HepG2 (cell line): Measurements from ENCODE around the gene MAP1LC3B. TPM values are rescaled to one million over a fixed set of nuclear protein-coding genes. Genes with fewer than 3 reads are reported as not detected.

Experiments used
- ARNTL ChIP-seq: sonication (generic); formaldehyde crosslinking; IDR thresholded peaks from 2 replicates; pipeline ENCODE4 v1.4.0; 2020; ENCODE audit warnings: mild to moderate bottlenecking, missing genetic modification reagents
- GLI4 ChIP-seq: sonication (generic); formaldehyde crosslinking; IDR thresholded peaks from 2 replicates; pipeline ENCODE4 v1.5.1; 2020; ENCODE audit warnings: missing genetic modification reagents, mild to moderate bottlenecking, moderate library complexity, borderline replicate concordance
- HDAC6 ChIP-seq: fragments of 200-600 bp; sonication (generic); IDR thresholded peaks from 2 replicates; pipeline ENCODE4 v1.7.0; 2017; ENCODE audit warnings: mild to moderate bottlenecking, antibody characterized with exemption, low read length, low read depth
- KDM2A ChIP-seq: sonication (generic); formaldehyde crosslinking; IDR thresholded peaks from 2 replicates; pipeline ENCODE4 v1.4.0; 2020; ENCODE audit warnings: low read depth, missing genetic modification reagents, borderline replicate concordance
- KMT2A ChIP-seq: sonication (generic); formaldehyde crosslinking; IDR thresholded peaks from 2 replicates; pipeline ENCODE4 v1.4.0; 2020; ENCODE audit warnings: missing genetic modification reagents
- MIER3 ChIP-seq: IDR thresholded peaks from 2 replicates; pipeline ENCODE4 v1.6.1; 2016; ENCODE audit warnings: missing compliant biosample characterization, borderline replicate concordance
- PRDM10 ChIP-seq: sonication (generic); formaldehyde crosslinking; IDR thresholded peaks from 2 replicates; pipeline ENCODE4 v1.4.0; 2020; ENCODE audit warnings: low read depth, missing genetic modification reagents
- RBFOX2 ChIP-seq: fragments of 200-400 bp; formaldehyde crosslinking; IDR thresholded peaks from 2 replicates; pipeline ENCODE4 v1.6.1; 2017; ENCODE audit warnings: low read depth, mild to moderate bottlenecking, low read length
- SMARCE1 ChIP-seq: fragments of 450-650 bp; IDR thresholded peaks from 2 replicates; pipeline ENCODE4 v1.6.1; 2017; ENCODE audit warnings: borderline replicate concordance
- SOX13 ChIP-seq, 3 experiments: fragments of 450-650 bp in 1 of 3; sonication (generic) in 1 of 3; formaldehyde crosslinking in 1 of 3; IDR thresholded peaks in 2 of 3; conservative IDR thresholded peaks in 1 of 3; 2 replicates each; pipeline versions ENCODE4 v1.5.0 to v1.6.1; 2016 to 2020; ENCODE audit warnings: antibody characterized with exemption in 1 of 3, mild to moderate bottlenecking in 1 of 3, missing compliant biosample characterization in 1 of 3, missing genetic modification reagents in 1 of 3, moderate library complexity in 1 of 3
- SOX6 ChIP-seq, 2 experiments: fragments of 450-650 bp in 1 of 2; sonication (generic) in 1 of 2; formaldehyde crosslinking in 1 of 2; IDR thresholded peaks; 2 replicates each; pipeline versions ENCODE4 v1.4.0 to v1.6.1; 2017 to 2020; ENCODE audit warnings: antibody characterized with exemption in 1 of 2, mild to moderate bottlenecking in 1 of 2, missing genetic modification reagents in 1 of 2
- TERF1 ChIP-seq: sonication (generic); formaldehyde crosslinking; IDR thresholded peaks from 2 replicates; pipeline ENCODE4 v1.8.0; 2022; ENCODE audit warnings: mild to moderate bottlenecking, missing genetic modification reagents, moderate library complexity
- ZNF143 ChIP-seq: sonication (generic); formaldehyde crosslinking; IDR thresholded peaks from 2 replicates; pipeline ENCODE4 v1.4.0; 2020; ENCODE audit warnings: missing genetic modification reagents
- ZNF260 ChIP-seq: sonication (generic); formaldehyde crosslinking; IDR thresholded peaks from 2 replicates; pipeline ENCODE4 v1.4.0; 2020; ENCODE audit warnings: missing genetic modification reagents, low read depth, mild to moderate bottlenecking, borderline replicate concordance
- ZNF414 ChIP-seq: sonication (generic); formaldehyde crosslinking; IDR thresholded peaks from 2 replicates; pipeline ENCODE4 v1.5.0; 2020; ENCODE audit warnings: missing genetic modification reagents
- ZNF563 ChIP-seq: sonication (generic); formaldehyde crosslinking; IDR thresholded peaks from 2 replicates; pipeline ENCODE4 v1.8.0; 2022; ENCODE audit warnings: mild to moderate bottlenecking, moderate library complexity, missing genetic modification reagents
- ZNF720 ChIP-seq: sonication (generic); formaldehyde crosslinking; IDR thresholded peaks from 2 replicates; pipeline ENCODE4 v1.4.0; 2020; ENCODE audit warnings: missing genetic modification reagents
- ZNF788 ChIP-seq: sonication (generic); formaldehyde crosslinking; IDR thresholded peaks from 2 replicates; pipeline ENCODE4 v1.5.0; 2020; ENCODE audit warnings: mild to moderate bottlenecking, missing genetic modification reagents, borderline replicate concordance
- ZSCAN21 ChIP-seq: sonication (generic); formaldehyde crosslinking; IDR thresholded peaks from 2 replicates; pipeline ENCODE4 v1.8.0; 2022; ENCODE audit warnings: mild to moderate bottlenecking, missing genetic modification reagents, moderate library complexity, borderline replicate concordance
- ZSCAN29 ChIP-seq: sonication (generic); formaldehyde crosslinking; conservative IDR thresholded peaks from 2 replicates; pipeline ENCODE4 v1.4.0; 2020; ENCODE audit warnings: mild to moderate bottlenecking, missing genetic modification reagents
- polyA plus RNA-seq, 8 experiments: library from polyadenylated mRNA; depleted of rRNA in 3 of 8; stranded (reverse) in 7 of 8; unstranded in 1 of 8; fragments of >200 nt; fragmentation: Illumina TruSeq in 4 of 8; extraction: Trizol in 4 of 8; gene quantifications; 2 replicates each; pipeline versions ENCODE4 v1.2.1 to v1.2.3, GENCODE V29; 2011 to 2016; ENCODE audit warnings: low read depth in 4 of 8, missing spikeins in 1 of 8, mixed read lengths in 1 of 8; ENCODE audit not compliant: insufficient read depth in 1 of 8
- total RNA-seq, 5 experiments: library from RNA; depleted of rRNA; stranded (reverse); fragments of >200 nt; fragmentation: Illumina TruSeq; extraction: Trizol; gene quantifications; 2 replicates each; pipeline ENCODE4 v1.2.3, GENCODE V29; 2016; ENCODE audit warnings: low read depth in 1 of 5
- TF ChIP-seq, protein P1 (sequence below): sonication (generic); formaldehyde crosslinking; IDR thresholded peaks from 2 replicates; pipeline ENCODE4 v1.4.0; 2020; ENCODE audit warnings: missing genetic modification reagents, borderline replicate concordance

Gene MAP1LC3B
- total and polyA plus RNA-seq, 2 of the 13 experiments (the other 11 are each of a cell fraction or from before 2014, with no cell fraction given): 15.7 to 37.4 TPM

DNA sequence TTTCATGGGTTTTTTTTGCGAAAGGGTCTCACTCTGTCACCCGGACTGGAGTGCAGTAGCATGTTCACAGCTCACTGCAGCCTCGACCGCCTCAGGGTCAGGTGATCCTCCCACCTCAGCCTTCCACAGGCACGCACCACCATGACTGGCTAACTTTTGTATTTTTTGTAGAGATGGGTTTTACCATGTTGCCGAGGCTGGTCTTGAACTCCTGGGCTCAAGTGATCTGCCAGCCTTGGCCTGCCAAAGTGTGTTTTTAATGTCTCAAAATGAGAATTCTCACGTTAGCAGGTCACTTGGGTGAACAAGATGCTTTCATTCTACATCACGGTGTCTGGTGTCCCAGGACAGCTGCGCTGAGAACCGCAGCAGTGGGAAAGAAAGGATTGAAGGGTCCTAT is 11.7 kb upstream of the MAP1LC3B start (continued):
- TF ChIP-seq ZSCAN21 (CRISPR knock-in tag): no peak
- 0 out of 2 replicates have a peak, but pooled peaks have one; percentile 41 for TF ChIP-seq ARNTL (CRISPR knock-in tag)
- TF ChIP-seq, protein P1, sequence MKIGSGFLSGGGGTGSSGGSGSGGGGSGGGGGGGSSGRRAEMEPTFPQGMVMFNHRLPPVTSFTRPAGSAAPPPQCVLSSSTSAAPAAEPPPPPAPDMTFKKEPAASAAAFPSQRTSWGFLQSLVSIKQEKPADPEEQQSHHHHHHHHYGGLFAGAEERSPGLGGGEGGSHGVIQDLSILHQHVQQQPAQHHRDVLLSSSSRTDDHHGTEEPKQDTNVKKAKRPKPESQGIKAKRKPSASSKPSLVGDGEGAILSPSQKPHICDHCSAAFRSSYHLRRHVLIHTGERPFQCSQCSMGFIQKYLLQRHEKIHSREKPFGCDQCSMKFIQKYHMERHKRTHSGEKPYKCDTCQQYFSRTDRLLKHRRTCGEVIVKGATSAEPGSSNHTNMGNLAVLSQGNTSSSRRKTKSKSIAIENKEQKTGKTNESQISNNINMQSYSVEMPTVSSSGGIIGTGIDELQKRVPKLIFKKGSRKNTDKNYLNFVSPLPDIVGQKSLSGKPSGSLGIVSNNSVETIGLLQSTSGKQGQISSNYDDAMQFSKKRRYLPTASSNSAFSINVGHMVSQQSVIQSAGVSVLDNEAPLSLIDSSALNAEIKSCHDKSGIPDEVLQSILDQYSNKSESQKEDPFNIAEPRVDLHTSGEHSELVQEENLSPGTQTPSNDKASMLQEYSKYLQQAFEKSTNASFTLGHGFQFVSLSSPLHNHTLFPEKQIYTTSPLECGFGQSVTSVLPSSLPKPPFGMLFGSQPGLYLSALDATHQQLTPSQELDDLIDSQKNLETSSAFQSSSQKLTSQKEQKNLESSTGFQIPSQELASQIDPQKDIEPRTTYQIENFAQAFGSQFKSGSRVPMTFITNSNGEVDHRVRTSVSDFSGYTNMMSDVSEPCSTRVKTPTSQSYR (CRISPR knock-in tag): no peak
- TF ChIP-seq ZNF563: no peak
- TF ChIP-seq ZNF414 (CRISPR knock-in tag): 0 out of 2 replicates have a peak, but pooled peaks have one; percentile 15
- no peak for TF ChIP-seq ZNF720 (CRISPR knock-in tag)
- TF ChIP-seq SMARCE1: no peak
- no peak for TF ChIP-seq PRDM10 (CRISPR knock-in tag)
- TF ChIP-seq MIER3 (CRISPR knock-in tag): no peak
- TF ChIP-seq ZNF260 (CRISPR knock-in tag): no peak
- no peak for TF ChIP-seq SOX6 (IDR thresholded peaks at IDR 0.05)
- peak; percentile 41; the same call in 1 of the 2 replicates for TF ChIP-seq SOX6 (CRISPR knock-in tag; IDR thresholded peaks at IDR 0.05)
- 0 out of 2 replicates have a peak, but pooled peaks have one; percentile 44 for TF ChIP-seq ZSCAN29 (CRISPR knock-in tag)
- TF ChIP-seq SOX13 (IDR thresholded peaks at IDR 0.05): no peak
- TF ChIP-seq SOX13 (CRISPR knock-in tag; conservative IDR thresholded peaks at IDR 0.05 in 1 of 2, IDR thresholded peaks at IDR 0.05 in 1 of 2): 0 out of 4 replicates have a peak, but pooled peaks of 1 of the 2 experiments have one; percentile 11
- TF ChIP-seq HDAC6: no peak
- peak; percentile 56; the same call in 1 of the 2 replicates for TF ChIP-seq ZNF788 (CRISPR knock-in tag)
- no peak for TF ChIP-seq ZNF143 (CRISPR knock-in tag)
- TF ChIP-seq KDM2A (CRISPR knock-in tag): 0 out of 2 replicates have a peak, but pooled peaks have one; percentile 13
- TF ChIP-seq RBFOX2: peak; percentile 44; the same call in 1 of the 2 replicates
- TF ChIP-seq KMT2A: 0 out of 2 replicates have a peak, but pooled peaks have one; percentile 20
- no peak for TF ChIP-seq TERF1 (CRISPR knock-in tag)
- no peak for TF ChIP-seq GLI4
